Measurements from ENCODE around the gene MRPS24.
"Not testable (repeated sequence)": the region's sequence is repeated elsewhere in the genome, so short reads cannot be mapped to it uniquely, and the experiment has no call there.

The MRPS24 gene

GRCh38 chr7:43830917-43831316 is 38.4 kb downstream of the MRPS24 start:
- DNase-seq: not testable (repeated sequence)

GRCh38 chr7:43825391-43825808 is 43.9 kb downstream of the MRPS24 start:
- no peak for DNase-seq

- DNase-seq: no peak
Measured at GRCh38 chr7:43824963-43825362, 44.4 kb downstream of the MRPS24 start.

GRCh38 chr7:43824513-43824912 is 44.8 kb downstream of the MRPS24 start:
- not testable (repeated sequence) for DNase-seq

- no peak for DNase-seq
Measured at GRCh38 chr7:43823941-43824340, 45.4 kb downstream of the MRPS24 start.

GRCh38 chr7:43823425-43823824 is 45.9 kb downstream of the MRPS24 start:
- not testable (repeated sequence) for DNase-seq

All from fibroblast of skin of right biceps (primary cell).